Natural killer cell (primary cell): ENCODE data around the gene RBM27. TPM values are rescaled to one million over a fixed set of nuclear protein-coding genes. Genes with fewer than 3 reads are reported as not detected.
A peak's percentile ranks its signal among the peaks of the same experiment; 100 is the strongest.
"Not testable (repeated sequence)": the region's sequence is repeated elsewhere in the genome, so short reads cannot be mapped to it uniquely, and the experiment has no call there.

ENCODE experiments used
- ATAC-seq, 3 donors: fragments of 150-1000 bp in 2 of 3; fragments of 200-7000 bp in 1 of 3; cut with Tn5 transposase; 1 replicate in 1 of 3; 2 replicates in 2 of 3; pipeline ENCODE4 v1.10.0; 2021; ENCODE audit warnings: mild to moderate bottlenecking in 2 of 3, moderate library complexity in 2 of 3
- DNase-seq, 2 donors: peaks; one replicate each; pipeline versions ENCODE4 v3.0.0 to v3.0.0-alpha.2; 2013 to 2021; ENCODE audit warnings: mixed read lengths in 1 of 2
- H3K27ac ChIP-seq: one replicate; pipeline ENCODE4 v1.5.1; 2013; ENCODE audit warnings: mild to moderate bottlenecking, low read length
- H3K27me3 ChIP-seq: one replicate; pipeline ENCODE4 v1.6.1; 2013; ENCODE audit warnings: low read length; ENCODE audit not compliant: control insufficient read depth, insufficient read depth
- H3K36me3 ChIP-seq: one replicate; pipeline ENCODE4 v1.6.1; 2013; ENCODE audit warnings: low read length; ENCODE audit not compliant: control insufficient read depth, insufficient read depth
- H3K4me1 ChIP-seq: one replicate; pipeline ENCODE4 v1.6.1; 2013; ENCODE audit warnings: low read length; ENCODE audit not compliant: control insufficient read depth, insufficient read depth
- H3K4me3 ChIP-seq: one replicate; pipeline ENCODE4 v1.5.1; 2013; ENCODE audit warnings: low read length
- H3K9me3 ChIP-seq: one replicate; pipeline ENCODE4 v1.6.1; 2013; ENCODE audit warnings: low read length; ENCODE audit not compliant: control insufficient read depth, insufficient read depth
- H3K27ac Mint-ChIP-seq, 2 donors: one replicate each; pipeline ENCODE4 v1.8.0; 2022; ENCODE audit warnings: mild to moderate bottlenecking in 2 of 2, mixed read lengths in 2 of 2, moderate library complexity in 1 of 2
- H3K27me3 Mint-ChIP-seq, 2 donors: one replicate each; pipeline ENCODE4 v1.8.0; 2022; ENCODE audit warnings: low read depth in 2 of 2, mixed read lengths in 2 of 2
- H3K36me3 Mint-ChIP-seq: one replicate; pipeline ENCODE4 v1.8.0; 2022; ENCODE audit warnings: mixed read lengths
- H3K4me1 Mint-ChIP-seq, 2 donors: one replicate each; pipeline ENCODE4 v1.8.0; 2022; ENCODE audit warnings: mixed read lengths in 2 of 2
- H3K4me3 Mint-ChIP-seq: one replicate; pipeline ENCODE4 v1.8.0; 2022; ENCODE audit warnings: mild to moderate bottlenecking, moderate library complexity, mixed read lengths
- H3K9me3 Mint-ChIP-seq, 2 donors: one replicate each; pipeline ENCODE4 v1.8.0; 2022; ENCODE audit warnings: mixed read lengths in 2 of 2
- CTCF ChIP-seq: fragments of 200-600 bp; IDR thresholded peaks from one replicate; pipeline ENCODE4 v1.8.0; 2022; ENCODE audit warnings: antibody characterized with exemption
- WGBS: methylation state at CpG from one replicate; pipeline ENCODE4 v1.1.7; 2013; ENCODE audit warnings: missing lambda C conversion rate; ENCODE audit not compliant: insufficient coverage; 5-methylcytosine and 5-hydroxymethylcytosine counted together
- intact Hi-C: fragments of 100-400 bp; cut with micrococcal nuclease; formaldehyde crosslinking; loops from one replicate; pipeline ENCODE4 v1.14.2; 2022
- total RNA-seq, 4 donors: library from RNA; stranded (reverse); fragments of 120-200 nt in 1 of 4; gene quantifications; one replicate each; pipeline versions ENCODE4 v1.2.3 to v1.2.4, GENCODE V29; 2013 to 2022

RBM27 gene
- total RNA-seq, 3 donors from 2014 or later (not counting 1 experiment from before 2014, with no cell fraction given): 24.3 to 30.4 (median 26.2) TPM

- Histone ChIP-seq H3K9me3 (no peaks in the 10 kb centered on the region), H3K4me3 (no peak overlapping the region), H3K27me3 (no peaks in the 10 kb centered on the region), H3K27ac (no peak overlapping the region), H3K36me3 (peaks cover 36% of the 10 kb centered on the region), H3K4me1 (no peaks in the 10 kb centered on the region)
- Mint-ChIP-seq H3K27me3 (no peaks in the 10 kb centered on the region), H3K36me3 (peaks cover 11% of the 10 kb centered on the region), H3K27ac (no peak overlapping the region), H3K4me3 (no peak overlapping the region), H3K4me1 (peaks cover 0 to 5% of the 10 kb centered on the region in 2 donors), H3K9me3 (no peaks in the 10 kb centered on the region)
- DNase-seq: no peak
- 49% methylated on average over 3 of the region's 3 CpGs for WGBS
- TF ChIP-seq CTCF: no peak
- intact Hi-C loops: no loop called here
- no peak for ATAC-seq
Observed at GRCh38 chr5:146173597-146173996, 29.8 kb upstream of the RBM27 start.

DNA sequence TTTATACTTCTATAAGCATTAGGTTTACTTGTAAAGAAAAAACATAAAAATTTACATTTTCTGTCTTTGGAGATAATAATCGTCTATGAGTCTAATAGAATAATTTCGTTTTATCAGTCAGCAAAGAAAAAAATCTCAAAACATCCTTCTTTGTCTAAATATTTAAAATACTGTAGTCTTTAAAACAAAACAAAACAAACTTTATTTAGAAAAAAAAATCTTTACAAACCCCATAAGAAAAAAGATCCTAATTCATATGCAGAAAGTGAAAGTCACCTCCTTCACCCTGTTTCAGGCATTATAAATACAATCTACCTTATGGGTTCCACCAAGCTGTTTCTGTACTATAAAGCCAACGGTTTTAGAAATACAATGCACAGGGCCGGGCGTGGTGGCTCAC is 26.6 kb upstream of the RBM27 start:
- WGBS: 95% methylated on average over 3 of the region's 5 CpGs
- DNase-seq (no peak), ATAC-seq (no peak)
- Mint-ChIP-seq H3K36me3 (no peaks in the 10 kb centered on the region), H3K27me3 (no peaks in the 10 kb centered on the region), H3K9me3 (no peaks in the 10 kb centered on the region), H3K4me1 (peaks cover 0 to under 1% of the 10 kb centered on the region in 2 donors), H3K27ac (no peak overlapping the region), H3K4me3 (no peak overlapping the region)
- Histone ChIP-seq H3K9me3 (no peaks in the 10 kb centered on the region), H3K27ac (no peak overlapping the region), H3K27me3 (no peaks in the 10 kb centered on the region), H3K4me1 (peaks cover 10% of the 10 kb centered on the region), H3K36me3 (peaks cover 15% of the 10 kb centered on the region), H3K4me3 (no peak overlapping the region)
- intact Hi-C loops: no loop called here
- no peak for TF ChIP-seq CTCF

DNA sequence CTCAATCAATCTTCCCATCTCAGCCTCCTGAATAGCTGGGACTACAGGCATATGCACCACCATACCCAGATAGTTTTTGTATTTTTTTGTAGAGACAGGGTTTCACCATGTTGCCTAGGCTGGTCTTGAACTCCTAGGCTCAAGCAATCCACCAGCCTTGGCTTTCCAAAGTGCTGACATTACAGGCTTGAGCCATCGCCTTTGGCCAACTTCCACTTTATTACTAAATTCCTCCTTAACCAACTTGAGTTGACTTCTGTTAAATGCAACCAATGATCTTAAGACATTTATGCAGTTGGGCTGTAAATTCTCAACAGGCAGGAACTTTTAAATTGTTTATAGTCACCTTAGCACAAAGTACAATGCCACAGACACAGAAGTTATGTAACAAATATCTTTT is 23.7 kb upstream of the RBM27 start:
- ATAC-seq (no peak), DNase-seq (no peak)
- H3K4me1 ChIP-seq: peaks cover 20% of the 10 kb centered on the region
- 95% methylated on average over 1 of the region's 1 CpG for WGBS
- no peaks in the 10 kb centered on the region for H3K27me3 ChIP-seq
- Mint-ChIP-seq H3K27ac (no peak overlapping the region), H3K4me3 (no peak overlapping the region), H3K9me3 (no peaks in the 10 kb centered on the region), H3K4me1 (peaks cover 8% of the 10 kb centered on the region in 2 donors), H3K27me3 (no peaks in the 10 kb centered on the region), H3K36me3 (no peaks in the 10 kb centered on the region)
- intact Hi-C loops: no loop called here
- no peak overlapping the region for H3K4me3 ChIP-seq
- no peak for TF ChIP-seq CTCF
- H3K9me3 ChIP-seq: no peaks in the 10 kb centered on the region
- no peak overlapping the region for H3K27ac ChIP-seq
- peaks cover 10% of the 10 kb centered on the region for H3K36me3 ChIP-seq

GRCh38 chr5:146183403-146183802 is 20.0 kb upstream of the RBM27 start:
- Mint-ChIP-seq H3K27ac (peak overlapping the region; percentile 96 to 98), H3K4me3 (peak overlapping the region; percentile 99)
- intact Hi-C loops, H3K27me3 ChIP-seq, H3K36me3 Mint-ChIP-seq, DNase-seq, H3K27me3 Mint-ChIP-seq, ATAC-seq, H3K36me3 ChIP-seq, H3K4me1 Mint-ChIP-seq, H3K9me3 Mint-ChIP-seq, H3K9me3 ChIP-seq: not testable (repeated sequence)
- Histone ChIP-seq H3K27ac (peak overlapping the region; percentile 50), H3K4me3 (peak overlapping the region; percentile 69), H3K4me1 (peaks cover 20% of the 10 kb centered on the region)
- WGBS: 94% methylated on average over 21 of the region's 21 CpGs
